Gastroesophageal sphincter (tissue), 4 donors: ENCODE measurements around the gene NMRAL1. TPM values are rescaled to one million over a fixed set of nuclear protein-coding genes. Genes with fewer than 3 reads are reported as not detected.

Experiments used
- ATAC-seq: fragments of 150-250 bp; one replicate; pipeline ENCODE4 v1.9.1; 2016; ENCODE audit warnings: mild to moderate bottlenecking, moderate library complexity
- H3K27ac ChIP-seq, 4 donors: fragments of 200-600 bp; sonication (generic) in 3 of 4; 1 replicate in 3 of 4; 2 replicates in 1 of 4; pipeline ENCODE4 v1.5.1; 2016 to 2019
- H3K27me3 ChIP-seq: fragments of 200-600 bp; sonication (generic); one replicate; pipeline ENCODE4 v1.5.1; 2019
- H3K36me3 ChIP-seq, 2 donors: fragments of 200-600 bp; sonication (generic); one replicate each; pipeline ENCODE4 v1.5.1; 2019; ENCODE audit warnings: control low read depth in 1 of 2
- H3K4me1 ChIP-seq, 3 donors: fragments of 200-600 bp; sonication (generic); 1 replicate in 2 of 3; 2 replicates in 1 of 3; pipeline ENCODE4 v1.5.1; 2016 to 2019; ENCODE audit warnings: control low read depth in 2 of 3
- H3K4me3 ChIP-seq, 2 donors: fragments of 200-600 bp; sonication (generic); one replicate each; pipeline ENCODE4 v1.5.1; 2019; ENCODE audit warnings: mild to moderate bottlenecking in 1 of 2, moderate library complexity in 1 of 2
- H3K9me3 ChIP-seq, 3 donors: fragments of 200-600 bp; sonication (generic); one replicate each; pipeline ENCODE4 v1.5.1; 2017 to 2019; ENCODE audit warnings: control low read depth in 2 of 3
- CTCF ChIP-seq, 4 experiments: fragments of 200-600 bp in 2 of 4; fragments of 450-650 bp in 2 of 4; sonication (generic) in 1 of 4; IDR thresholded peaks; one replicate each; pipeline ENCODE4 v1.5.1; 2017 to 2019; ENCODE audit warnings: antibody characterized with exemption in 4 of 4, mild to moderate bottlenecking in 2 of 4, moderate library complexity in 2 of 4
- EP300 ChIP-seq: sonication (generic); formaldehyde crosslinking; IDR thresholded peaks from one replicate; pipeline ENCODE4 v1.6.1; 2017; ENCODE audit warnings: antibody characterized with exemption, mild to moderate bottlenecking
- POLR2A ChIP-seq, 2 donors: fragments of 450-650 bp; IDR thresholded peaks; one replicate each; pipeline ENCODE4 v1.6.1; 2017; ENCODE audit warnings: antibody characterized with exemption in 2 of 2, mild to moderate bottlenecking in 2 of 2, moderate library complexity in 1 of 2
- POLR2AphosphoS5 ChIP-seq: sonication (generic); formaldehyde crosslinking; IDR thresholded peaks from one replicate; pipeline ENCODE4 v1.6.1; 2017; ENCODE audit warnings: antibody characterized with exemption
- WGBS, 2 donors: methylation state at CpG; one replicate each; pipeline ENCODE4 v1.1.5; 2018; ENCODE audit warnings: low coverage in 1 of 2; 5-methylcytosine and 5-hydroxymethylcytosine counted together
- total RNA-seq, 4 donors: library from RNA; depleted of rRNA; stranded (reverse); fragments of >200 nt; gene quantifications; one replicate each; pipeline ENCODE4 v1.1.0, GENCODE V29; 2016

NMRAL1 gene
- total RNA-seq, 4 donors from 2014 or later: 32.9 to 49.7 (median 39.3) TPM

GRCh38 chr16:4465977-4466779, 8.2 kb downstream of the NMRAL1 start:
- Histone ChIP-seq H3K4me1 (no peaks in the 10 kb centered on the region), H3K4me3 (no peak overlapping the region), H3K36me3 (peaks cover 0 to 87% of the 10 kb centered on the region in 2 donors), H3K27ac (no peak overlapping the region), H3K27me3 (no peaks in the 10 kb centered on the region), H3K9me3 (no peaks in the 10 kb centered on the region)
- no peak for TF ChIP-seq POLR2A (IDR thresholded peaks at IDR 0.05)
- no peak for TF ChIP-seq POLR2AphosphoS5
- TF ChIP-seq CTCF (IDR thresholded peaks at IDR 0.05): no peak
- TF ChIP-seq EP300: no peak
- no peak for ATAC-seq
- 85% methylated on average over 11 of the region's 32 CpGs; no CpG with 5 or more reads in 1 of the 2 donors for WGBS, 2 donors

GRCh38 chr16:4463522-4464163, 10.8 kb downstream of the NMRAL1 start:
- Histone ChIP-seq H3K27ac (no peak overlapping the region), H3K4me1 (no peaks in the 10 kb centered on the region), H3K4me3 (no peak overlapping the region), H3K36me3 (peaks cover 0 to 97% of the 10 kb centered on the region in 2 donors), H3K27me3 (no peaks in the 10 kb centered on the region), H3K9me3 (no peaks in the 10 kb centered on the region)
- TF ChIP-seq EP300: no peak
- TF ChIP-seq POLR2A (IDR thresholded peaks at IDR 0.05): no peak
- TF ChIP-seq POLR2AphosphoS5: no peak
- ATAC-seq: no peak
- WGBS, 2 donors: 73% methylated on average over 8 of the region's 22 CpGs; no CpG with 5 or more reads in 1 of the 2 donors

GRCh38 chr16:4461250-4462085, 13.0 kb downstream of the NMRAL1 start:
- WGBS, 2 donors: 64% methylated on average over 4 of the region's 27 CpGs; no CpG with 5 or more reads in 1 of the 2 donors

GRCh38 chr16:4460936-4461249, 13.5 kb downstream of the NMRAL1 start:
- Histone ChIP-seq H3K4me3 (no peak overlapping the region), H3K36me3 (peaks cover 0 to 99% of the 10 kb centered on the region in 2 donors), H3K27ac (no peak overlapping the region), H3K4me1 (no peaks in the 10 kb centered on the region), H3K27me3 (no peaks in the 10 kb centered on the region), H3K9me3 (no peaks in the 10 kb centered on the region)
- ATAC-seq: no peak
- TF ChIP-seq EP300: no peak
- TF ChIP-seq CTCF (IDR thresholded peaks at IDR 0.05): no peak
- no peak for TF ChIP-seq POLR2A (IDR thresholded peaks at IDR 0.05)
- no peak for TF ChIP-seq POLR2AphosphoS5
- WGBS, 2 donors: 78 to 80% methylated on average over 1 to 3 of the region's 5 CpGs

More at GRCh38 chr16:4461250-4462085, 13.0 kb downstream of the NMRAL1 start:
- Histone ChIP-seq H3K36me3 (peaks cover 0 to 99% of the 10 kb centered on the region in 2 donors), H3K9me3 (no peaks in the 10 kb centered on the region), H3K4me3 (no peak overlapping the region), H3K4me1 (no peaks in the 10 kb centered on the region), H3K27ac (peak overlapping the region in 1 of 4 donors; percentile 32), H3K27me3 (no peaks in the 10 kb centered on the region)
- no peak for TF ChIP-seq POLR2AphosphoS5
- no peak for TF ChIP-seq EP300
- TF ChIP-seq CTCF (IDR thresholded peaks at IDR 0.05): no peak
- no peak for TF ChIP-seq POLR2A (IDR thresholded peaks at IDR 0.05)
- ATAC-seq: peak; percentile 30

- no peak for TF ChIP-seq POLR2AphosphoS5
- Histone ChIP-seq H3K36me3 (peaks cover 0 to 98% of the 10 kb centered on the region in 2 donors), H3K27me3 (no peaks in the 10 kb centered on the region)
Observed at GRCh38 chr16:4455951-4456350, 18.5 kb downstream of the NMRAL1 start.

More at GRCh38 chr16:4455951-4456350, 18.5 kb downstream of the NMRAL1 start:
- WGBS, 2 donors: 82% methylated on average over 7 of the region's 10 CpGs
- ATAC-seq: no peak
- no peaks in the 10 kb centered on the region for H3K9me3 ChIP-seq
- H3K4me1 ChIP-seq: no peaks in the 10 kb centered on the region
- H3K27ac ChIP-seq: no peak overlapping the region
- no peak overlapping the region for H3K4me3 ChIP-seq
